HG03460 (cell line): ENCODE results near the gene MGAT4A.
A peak's percentile ranks its signal among the peaks of the same experiment; 100 is the strongest.
"Not testable (repeated sequence)": the region's sequence is repeated elsewhere in the genome, so short reads cannot be mapped to it uniquely, and the experiment has no call there.

ENCODE experiments used
- ATAC-seq: cut with Tn5 transposase; IDR thresholded peaks from one replicate; pipeline ENCODE4 v1.9.1; 2021; ENCODE audit not compliant: unreplicated experiment

Gene MGAT4A

GRCh38 chr2:98730707-98731040, 258 bp downstream of the MGAT4A start:
- ATAC-seq, result peak; percentile 43

GRCh38 chr2:98730053-98730706, 752 bp downstream of the MGAT4A start:
- ATAC-seq, result no peak

GRCh38 chr2:98729652-98730051, 1.3 kb downstream of the MGAT4A start:
- ATAC-seq, result no peak

GRCh38 chr2:98728088-98728718, 2.7 kb downstream of the MGAT4A start:
- ATAC-seq, result not testable (repeated sequence)

- no peak for ATAC-seq
These were observed 3.4 kb downstream of the MGAT4A start for GRCh38 chr2:98727369-98728087.

GRCh38 chr2:98726735-98727368, 4.1 kb downstream of the MGAT4A start:
- ATAC-seq, result no peak

- no peak for ATAC-seq
These were observed 4.7 kb downstream of the MGAT4A start for GRCh38 chr2:98726205-98726604.

GRCh38 chr2:98720286-98720685, 10.6 kb downstream of the MGAT4A start:
- no peak for ATAC-seq

- no peak for ATAC-seq
These were observed 13.3 kb downstream of the MGAT4A start for GRCh38 chr2:98717621-98718020.

GRCh38 chr2:98716786-98717185, 14.1 kb downstream of the MGAT4A start:
- ATAC-seq, result no peak

- ATAC-seq, result no peak
These were observed 15.0 kb downstream of the MGAT4A start for GRCh38 chr2:98715812-98716451.

GRCh38 chr2:98713332-98714015, 17.5 kb downstream of the MGAT4A start:
- peak; percentile 75 for ATAC-seq

GRCh38 chr2:98712145-98712544, 18.8 kb downstream of the MGAT4A start:
- ATAC-seq, result no peak

- ATAC-seq, result no peak
These were observed 19.4 kb downstream of the MGAT4A start for GRCh38 chr2:98711506-98711905.

- no peak for ATAC-seq
These were observed 20.2 kb downstream of the MGAT4A start for GRCh38 chr2:98710734-98711133.

GRCh38 chr2:98709535-98709934, 21.4 kb downstream of the MGAT4A start:
- ATAC-seq, result no peak

- ATAC-seq, result no peak
These were observed 22.3 kb downstream of the MGAT4A start for GRCh38 chr2:98708396-98709186.

GRCh38 chr2:98706591-98706990, 24.3 kb downstream of the MGAT4A start:
- ATAC-seq, result no peak

GRCh38 chr2:98705333-98705617, 25.7 kb downstream of the MGAT4A start:
- ATAC-seq, result no peak
